ENCODE results near the gene TLE2. TPM values are rescaled to one million over a fixed set of nuclear protein-coding genes. Genes with fewer than 3 reads are reported as not detected.

Gene TLE2
- polyA plus RNA-seq, 1 of the 3 experiments (the other 2 are of a cell fraction), result 2.3 TPM

DNA sequence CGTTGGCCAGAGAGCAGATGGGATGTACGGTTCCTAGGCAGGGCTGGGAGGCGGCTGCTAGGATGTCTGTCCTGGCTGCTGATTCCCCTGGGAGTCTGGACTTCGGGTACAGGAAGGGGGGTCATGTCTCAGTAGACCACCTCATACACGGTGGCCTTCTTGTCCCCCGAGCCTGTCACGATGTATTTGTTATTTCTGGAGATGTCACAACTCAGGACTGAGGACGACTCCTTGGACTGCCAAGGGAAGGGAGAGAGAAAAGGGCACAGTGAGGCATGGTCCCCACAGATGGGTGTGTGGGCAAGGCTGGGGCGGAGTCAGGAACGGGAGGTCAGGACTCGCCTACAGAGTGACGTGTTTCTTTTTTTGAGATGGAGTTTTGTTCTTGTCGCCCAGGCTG lies 31.4 kb downstream of the TLE2 start (continued):
- TF ChIP-seq NRF1 (IDR thresholded peaks at IDR 0.05; ENCODE audit: low read depth, low read length) (no peak), TEAD4 (IDR thresholded peaks at IDR 0.05; ENCODE audit: borderline replicate concordance, insufficient read depth) (no peak), JUND (IDR thresholded peaks at IDR 0.05) (no peak), FOXM1 (IDR thresholded peaks at IDR 0.05; ENCODE audit: low read depth) (no peak), TCF12 (IDR thresholded peaks at IDR 0.05) (no peak), MEF2A (IDR thresholded peaks at IDR 0.05; ENCODE audit: borderline replicate concordance, low read depth) (no peak)

DNA sequence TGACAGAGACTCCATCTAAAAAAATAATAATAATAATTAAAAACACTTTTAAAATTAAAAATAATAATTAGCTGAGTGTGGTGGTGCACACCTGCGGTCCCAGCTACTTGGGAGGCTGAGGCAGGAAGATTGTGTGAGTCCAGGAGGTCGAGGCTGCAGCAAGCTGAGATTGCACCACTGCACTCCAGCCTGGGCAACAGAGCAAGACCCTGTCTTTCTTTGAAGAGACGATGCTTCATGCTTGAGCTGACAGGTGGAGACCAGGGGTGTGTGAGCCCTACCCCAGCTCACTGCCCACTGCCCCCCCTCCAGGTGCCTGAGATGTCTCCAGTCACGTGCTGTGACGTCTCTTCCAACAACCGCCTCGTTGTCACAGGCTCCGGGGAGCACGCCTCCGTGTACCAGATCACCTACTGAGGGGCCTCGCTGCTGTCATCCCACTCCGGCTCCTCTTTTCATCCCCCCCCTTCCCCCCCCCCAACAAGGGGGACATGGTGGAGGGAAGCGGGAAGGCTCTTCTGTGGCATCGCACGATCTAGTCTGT lies 34.4 kb downstream of the TLE2 start:
- no peaks in the 10 kb centered on the region for H3K36me3 ChIP-seq (replicated peaks in 1 of 2; ENCODE audit: control insufficient read depth in 1 of 2, insufficient read depth in 2 of 2, low read length in 1 of 2)
- no peaks in the 10 kb centered on the region for H3K79me2 ChIP-seq (ENCODE audit: insufficient read depth)
- no peaks in the 10 kb centered on the region for H3F3A ChIP-seq (replicated peaks; ENCODE audit: insufficient read depth)
- no peak overlapping the region for H3K4me2 ChIP-seq
- 34% methylated on average over 7 of the region's 15 CpGs for WGBS (ENCODE audit: low lambda C conversion rate)
- no peak overlapping the region for H3K4me3 ChIP-seq (ENCODE audit: low read depth in 2 of 2, low read length in 1 of 2)
- TF ChIP-seq TEAD4 (IDR thresholded peaks at IDR 0.05; ENCODE audit: borderline replicate concordance, insufficient read depth), result no peak
- no peak for TF ChIP-seq FOXJ3 (CRISPR knock-in tag; IDR thresholded peaks at IDR 0.05)
- no peak for TF ChIP-seq JUND (IDR thresholded peaks at IDR 0.05)
- no peak for TF ChIP-seq CHD2 (IDR thresholded peaks at IDR 0.05; ENCODE audit: low read length, partially characterized antibody)
- no peak for TF ChIP-seq ELF1 (IDR thresholded peaks at IDR 0.05)
- TF ChIP-seq, protein P1, sequence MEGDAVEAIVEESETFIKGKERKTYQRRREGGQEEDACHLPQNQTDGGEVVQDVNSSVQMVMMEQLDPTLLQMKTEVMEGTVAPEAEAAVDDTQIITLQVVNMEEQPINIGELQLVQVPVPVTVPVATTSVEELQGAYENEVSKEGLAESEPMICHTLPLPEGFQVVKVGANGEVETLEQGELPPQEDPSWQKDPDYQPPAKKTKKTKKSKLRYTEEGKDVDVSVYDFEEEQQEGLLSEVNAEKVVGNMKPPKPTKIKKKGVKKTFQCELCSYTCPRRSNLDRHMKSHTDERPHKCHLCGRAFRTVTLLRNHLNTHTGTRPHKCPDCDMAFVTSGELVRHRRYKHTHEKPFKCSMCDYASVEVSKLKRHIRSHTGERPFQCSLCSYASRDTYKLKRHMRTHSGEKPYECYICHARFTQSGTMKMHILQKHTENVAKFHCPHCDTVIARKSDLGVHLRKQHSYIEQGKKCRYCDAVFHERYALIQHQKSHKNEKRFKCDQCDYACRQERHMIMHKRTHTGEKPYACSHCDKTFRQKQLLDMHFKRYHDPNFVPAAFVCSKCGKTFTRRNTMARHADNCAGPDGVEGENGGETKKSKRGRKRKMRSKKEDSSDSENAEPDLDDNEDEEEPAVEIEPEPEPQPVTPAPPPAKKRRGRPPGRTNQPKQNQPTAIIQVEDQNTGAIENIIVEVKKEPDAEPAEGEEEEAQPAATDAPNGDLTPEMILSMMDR (IDR thresholded peaks at IDR 0.05), result no peak
- TF ChIP-seq GATA2 (CRISPR knock-in tag; IDR thresholded peaks at IDR 0.05), result no peak
- TF ChIP-seq, protein P2, sequence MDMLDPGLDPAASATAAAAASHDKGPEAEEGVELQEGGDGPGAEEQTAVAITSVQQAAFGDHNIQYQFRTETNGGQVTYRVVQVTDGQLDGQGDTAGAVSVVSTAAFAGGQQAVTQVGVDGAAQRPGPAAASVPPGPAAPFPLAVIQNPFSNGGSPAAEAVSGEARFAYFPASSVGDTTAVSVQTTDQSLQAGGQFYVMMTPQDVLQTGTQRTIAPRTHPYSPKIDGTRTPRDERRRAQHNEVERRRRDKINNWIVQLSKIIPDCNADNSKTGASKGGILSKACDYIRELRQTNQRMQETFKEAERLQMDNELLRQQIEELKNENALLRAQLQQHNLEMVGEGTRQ (IDR thresholded peaks at IDR 0.05; ENCODE audit: borderline replicate concordance, low read depth, low read length), result no peak
- TF ChIP-seq, protein P3, sequence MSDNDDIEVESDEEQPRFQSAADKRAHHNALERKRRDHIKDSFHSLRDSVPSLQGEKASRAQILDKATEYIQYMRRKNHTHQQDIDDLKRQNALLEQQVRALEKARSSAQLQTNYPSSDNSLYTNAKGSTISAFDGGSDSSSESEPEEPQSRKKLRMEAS (IDR thresholded peaks at IDR 0.05; ENCODE audit: low read depth), result no peak
- TF ChIP-seq TAF1 (IDR thresholded peaks at IDR 0.05; ENCODE audit: borderline replicate concordance, low read depth, low read length), result no peak
- no peak for TF ChIP-seq NFIC (IDR thresholded peaks at IDR 0.05; ENCODE audit: borderline replicate concordance)
- no peak for TF ChIP-seq RXRA (IDR thresholded peaks at IDR 0.05; ENCODE audit: borderline replicate concordance, low read depth)
- no peak for TF ChIP-seq FOXM1 (IDR thresholded peaks at IDR 0.05; ENCODE audit: low read depth)
- no peak for TF ChIP-seq EZH2phosphoT487 (IDR thresholded peaks at IDR 0.05; ENCODE audit: borderline replicate concordance, low read depth)
- TF ChIP-seq RFX5 (IDR thresholded peaks at IDR 0.05; ENCODE audit: low read length), result no peak
- H3K9me3 ChIP-seq, result no peaks in the 10 kb centered on the region
- POLR2A ChIA-PET, result interaction anchor here (0.6 kb wide), 1 partner anchor 40 kb away, joined by 3 read pairs; no protein-coding TSS in a partner anchor
- H3K27ac ChIP-seq (ENCODE audit: low read depth in 2 of 2, low read length in 1 of 2), result no peak overlapping the region
- no peak overlapping the region for H2AFZ ChIP-seq (ENCODE audit: low read depth)
- no peak overlapping the region for H3K9ac ChIP-seq
- no peaks in the 10 kb centered on the region; a peak in 1 of 4 replicates for H3K4me1 ChIP-seq (ENCODE audit: control insufficient read depth in 1 of 2, insufficient read depth in 2 of 2, low read depth in 1 of 2, low read length in 1 of 2)
- no peaks in the 10 kb centered on the region for H4K20me1 ChIP-seq (ENCODE audit: insufficient read depth)
- no peaks in the 10 kb centered on the region for H3K9me2 ChIP-seq
- H3K27me3 ChIP-seq (ENCODE audit: insufficient read depth), result no peaks in the 10 kb centered on the region
- CTCF ChIA-PET, result no interaction called here
- DNase-seq, result no peak
